NOMO-1 treated with DMSO at 0.1 percent for 48 hours (cell line): ENCODE data around the gene PNKD.
A peak's percentile ranks its signal among the peaks of the same experiment; 100 is the strongest.
"Not testable (repeated sequence)": the region's sequence is repeated elsewhere in the genome, so short reads cannot be mapped to it uniquely, and the experiment has no call there.

ENCODE experiments used
- DNase-seq: peaks from one replicate; lab custom pipeline; 2025; ENCODE audit not compliant: unreplicated experiment; lab: John Stamatoyannopoulos, UW

The PNKD gene

GRCh38 chr2:218291318-218292047 lies 21.2 kb downstream of the PNKD start:
- peak; percentile 26 for DNase-seq

DNA sequence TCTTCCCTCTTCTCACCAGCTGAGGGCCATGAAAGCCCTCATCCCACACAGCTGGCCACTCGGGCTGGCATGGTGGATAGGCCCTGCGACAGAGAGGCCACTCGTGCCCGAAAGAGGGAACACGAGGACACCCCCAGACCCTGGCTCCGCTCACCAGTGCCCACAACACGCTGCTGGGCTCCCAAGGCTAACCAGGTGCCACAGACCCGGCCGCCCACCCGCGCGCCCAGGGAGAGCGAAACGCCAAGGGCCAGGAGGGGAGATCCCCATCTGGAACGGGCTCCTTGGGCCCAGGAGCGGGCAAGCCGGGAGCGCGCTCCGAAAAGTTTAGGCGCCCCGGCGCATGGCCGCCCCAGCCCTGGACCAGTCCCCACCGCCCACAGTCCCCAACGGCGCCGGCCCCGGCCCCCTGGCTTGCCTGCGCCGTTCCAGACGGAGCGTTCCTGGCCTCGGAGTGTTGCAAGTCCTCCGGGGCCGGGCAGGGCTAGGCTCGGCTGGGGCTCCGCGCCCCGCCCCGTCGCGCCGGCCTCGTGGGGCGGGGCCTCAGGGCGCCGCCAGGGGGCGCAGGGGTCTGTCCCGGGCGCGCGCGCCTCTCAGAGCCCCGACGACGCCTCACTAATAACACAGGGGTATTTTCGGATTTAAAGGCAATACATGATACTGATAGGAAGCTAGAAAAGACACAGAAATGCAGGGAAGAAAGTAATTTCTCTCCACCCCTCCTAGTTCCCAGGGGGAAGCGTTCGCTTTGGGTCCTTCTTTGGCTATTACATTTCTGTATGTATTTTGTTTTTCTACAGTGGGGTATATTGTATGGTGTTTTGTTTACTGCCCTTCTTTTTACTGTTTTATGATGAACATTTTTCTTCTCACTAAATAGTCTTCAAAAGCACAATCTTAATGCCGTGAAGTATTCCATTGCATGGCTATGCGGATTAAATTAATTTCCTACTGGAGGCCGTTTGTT lies 22.0 kb downstream of the PNKD start, which contains the start of gene TMBIM1:
TMBIM1 (minus strand) TSS at position 456 of the 967 bp plus-strand sequence. CDS start 10,362 bp downstream, outside the sequence.
- peak; percentile 72 for DNase-seq

DNA sequence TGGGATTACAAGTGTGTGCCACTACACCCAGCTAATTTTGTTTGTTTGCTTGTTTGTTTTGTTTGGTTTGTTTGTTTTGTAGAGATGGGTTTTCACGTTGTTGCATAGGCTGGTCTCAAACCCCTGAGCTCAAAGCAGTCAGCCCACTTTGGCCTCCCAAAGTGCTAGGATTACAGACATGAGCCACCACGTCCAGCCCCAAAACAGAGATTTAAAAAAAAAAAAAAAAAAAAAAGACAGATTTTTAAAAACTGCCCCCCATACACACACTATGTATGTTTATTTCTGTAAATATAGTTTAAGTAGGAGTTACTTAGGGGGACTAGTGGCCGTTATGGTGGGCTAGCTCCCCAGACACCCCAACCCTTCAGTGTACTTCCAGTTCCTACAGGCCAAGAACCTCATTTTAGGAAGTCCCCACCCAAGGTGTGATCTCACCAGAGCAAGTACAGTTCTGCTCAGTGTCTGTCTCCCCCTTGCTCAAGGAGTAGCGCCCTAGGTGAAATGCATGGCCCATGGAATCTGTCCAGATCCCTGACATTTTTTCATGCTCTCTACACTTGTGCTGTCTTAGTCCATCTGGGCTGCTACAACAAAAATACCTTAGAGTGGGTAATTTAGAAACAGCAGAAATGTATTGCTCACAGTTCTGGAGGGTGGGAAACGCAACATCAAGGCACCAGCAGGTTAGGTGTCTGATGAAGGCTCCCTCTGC lies 23.6 kb downstream of the PNKD start:
- DNase-seq = no peak

GRCh38 chr2:218294430-218295022 lies 24.2 kb downstream of the PNKD start:
- DNase-seq = no peak

DNA sequence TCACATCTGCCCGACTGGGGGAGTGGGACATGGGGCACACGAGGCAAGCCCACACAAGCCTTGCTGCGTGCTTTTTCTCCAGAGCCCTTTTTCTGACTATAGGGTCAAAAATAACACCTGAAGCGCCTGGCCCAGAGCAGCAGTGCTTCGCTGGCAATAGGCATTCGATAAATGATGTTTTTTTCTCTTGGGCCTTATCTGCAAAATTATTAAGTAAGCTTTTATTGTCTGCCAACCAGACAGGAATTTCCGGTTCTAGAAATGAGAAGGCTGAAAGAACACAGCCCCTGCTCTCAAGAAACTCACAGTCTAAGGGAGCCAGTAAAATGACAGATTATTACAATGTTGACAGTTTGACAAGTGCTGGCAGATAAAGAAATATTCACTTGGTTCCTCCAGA lies 24.7 kb downstream of the PNKD start:
- no peak for DNase-seq

GRCh38 chr2:218296200-218296599 lies 25.9 kb downstream of the PNKD start:
- DNase-seq = no peak

- DNase-seq = no peak
Measured at GRCh38 chr2:218296847-218297246, 26.5 kb downstream of the PNKD start.

GRCh38 chr2:218298314-218298875 lies 28.1 kb downstream of the PNKD start:
- no peak for DNase-seq

DNA sequence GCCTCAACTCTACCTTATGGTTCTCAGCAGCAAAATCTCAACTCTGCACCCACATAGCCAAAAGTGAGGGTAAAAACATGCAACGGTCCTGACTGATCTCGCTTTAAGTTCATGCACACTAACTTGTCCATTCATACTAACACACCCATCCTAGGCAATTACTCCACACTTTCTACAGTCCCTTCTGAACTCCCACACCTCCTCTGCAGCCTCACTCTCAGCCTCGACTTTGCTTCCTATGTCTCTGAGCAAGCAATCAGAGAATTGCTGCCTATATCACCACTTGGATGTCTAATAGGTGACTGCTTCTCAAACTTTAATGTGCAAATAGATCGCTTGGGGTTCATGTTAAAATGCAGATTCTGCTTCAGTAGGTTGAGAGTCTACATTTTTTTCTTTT lies 29.8 kb downstream of the PNKD start:
- no peak for DNase-seq

DNA sequence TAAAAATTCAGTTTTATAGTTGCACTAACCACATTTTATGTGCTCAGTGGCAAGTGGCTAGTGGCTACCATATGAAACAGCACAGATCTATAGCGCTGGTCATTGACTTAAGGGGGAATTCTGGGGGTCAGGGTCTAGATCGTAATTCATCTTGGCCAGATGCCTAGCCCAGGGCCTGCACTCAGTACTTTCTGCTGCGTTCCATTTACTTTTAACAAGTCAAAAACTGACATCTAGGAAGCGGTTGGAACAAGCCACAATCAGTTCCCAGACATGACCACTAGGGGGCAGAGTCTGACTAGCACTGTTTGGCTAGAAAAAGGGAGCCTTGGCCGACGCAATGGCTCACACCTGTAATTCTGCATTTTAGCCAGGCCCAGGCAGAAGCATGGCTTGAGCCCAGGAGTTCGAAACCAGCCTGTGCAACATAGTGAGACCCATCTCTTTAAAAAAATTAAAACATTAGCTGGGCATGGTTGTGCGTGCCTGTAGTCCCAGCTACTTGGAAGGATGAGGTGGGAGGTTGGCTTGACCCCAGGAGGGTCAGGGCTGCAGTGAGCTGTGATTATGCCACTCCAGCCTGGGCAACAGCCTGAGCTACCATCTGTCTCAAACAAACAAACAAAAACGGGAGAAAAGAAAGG lies 31.0 kb downstream of the PNKD start:
- DNase-seq = peak; percentile 88

GRCh38 chr2:218305383-218305782 lies 35.1 kb downstream of the PNKD start:
- no peak for DNase-seq

DNA sequence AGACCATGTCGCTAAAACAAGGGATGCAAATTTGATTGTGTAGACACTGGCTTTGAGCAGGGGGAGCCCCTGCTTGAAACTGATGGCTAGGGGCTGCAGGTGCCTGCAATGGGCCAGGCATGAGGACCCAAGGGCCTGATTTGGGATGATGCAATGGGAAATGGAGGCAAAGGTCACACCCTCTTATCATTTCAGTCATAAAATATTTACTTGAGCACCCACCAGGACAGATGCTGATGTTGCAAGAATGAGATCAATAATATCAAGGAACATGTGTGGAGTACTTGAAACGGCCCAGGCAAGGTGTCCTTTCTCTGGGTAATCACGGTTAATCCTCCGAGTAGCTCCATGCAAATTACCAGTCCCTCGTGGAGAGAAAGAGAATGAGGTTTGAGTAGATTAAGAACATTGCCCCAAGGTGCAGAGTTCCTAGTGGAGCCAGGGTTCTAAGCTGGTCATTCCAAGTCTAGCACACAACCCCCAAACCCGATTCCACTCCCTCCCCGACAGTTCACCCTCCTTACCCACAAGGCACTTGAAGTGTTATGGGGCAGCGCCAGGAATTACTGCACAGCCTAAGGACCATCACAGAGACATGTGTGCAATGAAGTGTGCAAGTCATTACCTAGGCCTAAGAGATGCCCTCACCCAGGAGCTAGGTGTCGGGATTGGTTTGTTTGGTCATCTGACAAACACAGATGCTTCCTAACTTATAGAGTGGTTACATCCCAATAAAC lies 36.0 kb downstream of the PNKD start:
- DNase-seq = no peak

DNA sequence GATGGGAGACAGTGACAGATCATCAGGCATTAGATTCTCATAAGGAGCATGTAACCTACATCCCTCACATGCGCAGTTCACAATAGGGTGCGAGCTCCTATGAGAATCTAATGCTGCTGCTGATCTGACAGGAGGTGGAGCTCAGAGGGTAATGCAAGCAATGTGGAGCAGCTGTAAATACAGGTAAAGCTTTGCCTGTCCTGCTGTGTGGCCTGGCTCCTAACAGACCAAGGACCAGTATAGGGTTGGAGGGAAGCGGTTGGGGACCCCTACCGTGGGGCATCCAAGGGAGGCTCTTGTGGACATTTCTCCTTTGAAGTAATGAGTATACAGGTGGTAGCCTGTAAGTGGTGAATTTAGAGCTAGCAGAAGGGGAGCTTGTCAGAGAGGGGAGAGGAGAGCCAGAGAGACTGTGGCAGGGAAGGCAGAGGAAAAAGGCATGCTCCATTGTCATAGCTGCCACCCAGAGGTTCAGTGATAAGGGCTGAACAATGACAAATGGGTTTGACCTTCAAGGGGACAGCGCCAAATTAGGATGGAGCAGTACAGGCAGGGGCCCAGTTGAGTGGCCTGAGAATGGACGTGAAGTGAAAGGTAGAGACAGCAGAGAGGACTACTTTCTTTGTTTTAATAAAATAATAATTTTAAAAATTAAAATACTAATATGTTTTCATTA lies 37.2 kb downstream of the PNKD start:
- DNase-seq = no peak

DNA sequence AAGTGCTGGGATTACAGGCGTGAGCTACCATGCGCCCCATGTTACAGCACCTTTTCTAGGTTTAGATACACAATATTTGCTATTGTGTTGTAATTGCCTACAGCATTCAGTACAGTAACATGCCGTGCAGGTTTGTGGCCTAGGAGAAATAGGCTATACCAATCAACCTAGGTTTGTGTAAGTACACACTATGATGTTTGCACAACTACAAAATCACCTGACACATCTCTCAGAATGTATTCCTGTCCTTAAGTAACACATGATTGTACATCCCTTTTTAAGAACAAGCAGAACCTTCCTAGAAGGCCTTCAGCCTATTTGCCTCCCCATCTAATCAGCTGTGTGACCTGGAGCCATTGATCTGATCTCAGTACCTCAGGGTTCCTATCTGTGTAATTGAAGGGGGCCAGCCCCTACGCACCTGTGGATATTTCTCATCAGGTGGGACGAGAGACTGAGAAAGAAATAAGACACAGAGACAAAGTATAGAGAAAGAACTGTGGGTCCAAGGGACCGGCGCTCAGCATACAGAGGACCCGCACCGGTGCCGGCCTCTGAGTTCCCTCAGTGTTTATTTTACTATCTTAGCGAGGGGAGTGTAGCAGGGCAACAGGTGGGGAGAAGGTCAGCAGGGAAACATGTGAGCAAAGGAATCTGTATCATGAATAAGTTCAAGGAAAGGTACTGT lies 40.7 kb downstream of the PNKD start:
- no peak for DNase-seq

DNA sequence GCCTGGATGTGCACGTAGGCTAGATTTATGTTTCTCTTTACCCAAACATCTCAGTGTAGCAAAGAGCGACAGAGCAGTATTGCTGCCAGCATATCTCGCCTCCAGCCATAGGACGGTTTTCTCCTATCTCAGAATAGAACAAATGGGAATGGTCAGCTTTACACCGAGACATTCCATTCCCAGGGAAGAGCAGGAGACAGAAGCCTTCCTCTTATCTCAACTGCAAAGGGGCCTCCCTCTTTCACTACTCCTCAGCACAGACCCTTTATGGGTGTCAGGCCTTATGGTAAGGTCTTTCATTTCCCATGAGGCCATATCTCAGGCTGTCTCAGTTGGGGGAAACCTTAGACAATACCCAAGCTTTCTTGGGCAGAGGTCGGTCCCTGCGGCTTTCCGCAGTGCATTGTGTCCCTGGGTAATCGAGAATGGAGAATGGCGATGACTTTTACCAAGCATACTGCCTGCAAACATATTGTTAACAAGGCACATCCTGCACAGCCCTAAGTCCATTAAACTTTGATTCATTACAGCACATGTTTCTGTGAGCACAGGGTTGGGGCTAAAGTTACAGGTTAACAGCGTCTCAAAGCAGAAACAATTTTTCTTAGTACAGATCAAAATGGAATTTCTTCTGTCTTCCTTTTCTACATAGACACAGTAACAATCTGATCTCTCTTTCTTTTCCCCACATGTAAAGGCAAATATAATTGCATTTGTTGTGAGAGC lies 41.4 kb downstream of the PNKD start:
- not testable (repeated sequence) for DNase-seq

DNA sequence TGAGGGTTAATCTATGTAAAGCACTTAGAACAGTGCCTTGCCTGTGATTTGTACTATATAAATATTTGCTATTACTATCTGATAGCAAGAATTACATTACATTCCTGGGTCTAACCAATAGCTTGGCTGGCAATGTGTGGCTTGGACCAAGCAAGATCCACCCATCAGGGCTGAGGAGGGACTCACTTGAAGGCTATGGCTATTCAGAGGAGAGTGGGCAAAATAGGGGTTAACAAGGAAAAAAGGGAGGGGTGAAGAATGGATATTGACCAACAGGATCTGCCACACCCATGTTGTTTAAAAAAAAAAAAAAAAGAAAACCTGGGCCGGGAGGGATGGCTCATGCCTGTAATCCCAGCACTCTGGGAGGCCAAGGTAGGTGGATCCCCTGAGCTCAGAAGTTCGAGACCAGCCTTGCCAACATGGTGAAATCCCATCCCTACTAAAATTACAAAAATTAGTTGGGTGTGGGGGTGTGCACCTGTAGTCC lies 42.0 kb downstream of the PNKD start:
- DNase-seq = no peak

DNA sequence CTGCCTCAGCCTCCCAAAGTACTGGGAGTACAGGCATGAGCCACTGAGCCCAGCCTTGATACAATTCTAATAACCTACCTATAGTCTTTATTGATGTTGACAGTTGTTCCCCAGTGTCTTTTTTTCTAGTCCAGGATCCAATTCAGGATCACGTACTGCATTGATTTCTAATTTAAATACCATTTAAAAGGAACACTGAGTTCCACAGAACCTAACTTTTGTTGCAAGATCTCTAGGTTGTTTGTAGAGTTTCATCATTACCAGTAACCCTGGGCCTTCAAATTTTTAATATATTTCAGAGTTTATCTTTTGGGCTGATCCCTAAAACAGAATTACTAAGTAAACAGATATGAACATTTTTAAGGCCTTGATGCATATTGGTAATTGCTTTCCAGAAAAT lies 43.0 kb downstream of the PNKD start:
- no peak for DNase-seq
